Mucosa of stomach (tissue), 1 donor: ENCODE measurements around the gene HP.

Source experiments
- H3K27me3 ChIP-seq: one replicate; pipeline ENCODE4 v1.7.0; 2013; ENCODE audit warnings: mild to moderate bottlenecking, low read length; ENCODE audit not compliant: control insufficient read depth, insufficient read depth
- H3K36me3 ChIP-seq: one replicate; pipeline ENCODE4 v1.7.0; 2013; ENCODE audit warnings: low read length; ENCODE audit not compliant: control insufficient read depth, insufficient read depth
- H3K4me1 ChIP-seq: one replicate; pipeline ENCODE4 v1.7.0; 2013; ENCODE audit warnings: mild to moderate bottlenecking, low read length; ENCODE audit not compliant: control insufficient read depth, insufficient read depth
- H3K4me3 ChIP-seq: one replicate; pipeline ENCODE4 v1.7.0; 2013; ENCODE audit warnings: low read length
- H3K9ac ChIP-seq: one replicate; pipeline ENCODE4 v1.7.0; 2013; ENCODE audit warnings: mild to moderate bottlenecking, low read length, moderate library complexity
- H3K9me3 ChIP-seq: one replicate; pipeline ENCODE4 v1.7.0; 2013; ENCODE audit warnings: mild to moderate bottlenecking, low read length, moderate library complexity; ENCODE audit not compliant: control insufficient read depth
- donor health status: Pancreatic carcinoma.

Gene HP

DNA sequence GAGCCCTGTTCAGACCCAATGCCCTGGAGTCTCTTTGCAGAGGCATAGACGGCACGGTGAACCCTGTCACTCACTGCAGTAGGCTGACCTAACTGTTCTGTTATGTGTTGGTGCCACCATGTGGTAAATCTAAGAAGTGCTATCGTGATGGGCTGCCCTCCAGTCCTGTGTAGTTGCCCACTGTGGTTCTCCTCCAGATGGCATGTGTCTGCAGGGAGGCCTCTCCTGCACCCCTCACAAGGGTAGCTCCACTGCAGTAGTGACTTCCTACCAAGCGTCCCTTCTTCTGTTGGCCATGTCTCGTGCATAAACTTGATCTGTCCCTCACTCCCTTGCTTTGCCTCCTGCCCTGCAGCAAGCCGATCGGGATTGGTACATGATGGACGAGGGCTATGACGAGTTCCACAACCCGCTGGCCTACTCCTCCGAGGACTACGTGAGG, 45.1 kb downstream of the HP start:
- Histone ChIP-seq H3K9ac (no peak overlapping the region), H3K9me3 (no peaks in the 10 kb centered on the region), H3K4me3 (no peak overlapping the region), H3K36me3 (peaks cover 35% of the 10 kb centered on the region), H3K27me3 (no peaks in the 10 kb centered on the region), H3K4me1 (peaks cover 9% of the 10 kb centered on the region)

- Histone ChIP-seq H3K9ac (no peak overlapping the region), H3K9me3 (no peaks in the 10 kb centered on the region), H3K4me3 (no peak overlapping the region), H3K27me3 (no peaks in the 10 kb centered on the region), H3K4me1 (no peaks in the 10 kb centered on the region), H3K36me3 (peaks cover 43% of the 10 kb centered on the region)
Measured at GRCh38 chr16:72101195-72101594, 46.9 kb downstream of the HP start.

- Histone ChIP-seq H3K9me3 (no peaks in the 10 kb centered on the region), H3K36me3 (peaks cover 38% of the 10 kb centered on the region), H3K4me1 (no peaks in the 10 kb centered on the region), H3K27me3 (no peaks in the 10 kb centered on the region), H3K9ac (no peak overlapping the region), H3K4me3 (no peak overlapping the region)
Measured at GRCh38 chr16:72104905-72105304, 50.6 kb downstream of the HP start.

- Histone ChIP-seq H3K9ac (no peak overlapping the region), H3K27me3 (no peaks in the 10 kb centered on the region), H3K4me3 (no peak overlapping the region), H3K4me1 (no peaks in the 10 kb centered on the region), H3K36me3 (peaks cover 43% of the 10 kb centered on the region), H3K9me3 (no peaks in the 10 kb centered on the region)
Measured at GRCh38 chr16:72105978-72106377, 51.7 kb downstream of the HP start.

DNA sequence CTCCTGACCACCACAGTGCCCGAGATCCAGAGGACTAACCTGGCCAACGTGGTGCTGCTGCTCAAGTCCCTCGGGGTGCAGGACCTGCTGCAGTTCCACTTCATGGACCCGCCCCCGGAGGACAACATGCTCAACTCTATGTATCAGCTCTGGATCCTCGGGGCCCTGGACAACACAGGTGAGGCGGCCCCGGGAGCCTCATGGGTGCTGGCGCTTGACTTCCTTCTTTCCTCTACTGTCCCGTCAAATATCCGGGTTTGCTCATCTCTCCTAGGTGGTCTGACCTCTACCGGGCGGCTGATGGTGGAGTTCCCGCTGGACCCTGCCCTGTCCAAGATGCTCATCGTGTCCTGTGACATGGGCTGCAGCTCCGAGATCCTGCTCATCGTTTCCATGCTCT, 53.1 kb downstream of the HP start:
- no peak overlapping the region for H3K4me3 ChIP-seq
- no peaks in the 10 kb centered on the region for H3K4me1 ChIP-seq
- H3K9me3 ChIP-seq: no peaks in the 10 kb centered on the region
- H3K27me3 ChIP-seq: no peaks in the 10 kb centered on the region
- peaks cover 42% of the 10 kb centered on the region for H3K36me3 ChIP-seq
- no peak overlapping the region for H3K9ac ChIP-seq

DNA sequence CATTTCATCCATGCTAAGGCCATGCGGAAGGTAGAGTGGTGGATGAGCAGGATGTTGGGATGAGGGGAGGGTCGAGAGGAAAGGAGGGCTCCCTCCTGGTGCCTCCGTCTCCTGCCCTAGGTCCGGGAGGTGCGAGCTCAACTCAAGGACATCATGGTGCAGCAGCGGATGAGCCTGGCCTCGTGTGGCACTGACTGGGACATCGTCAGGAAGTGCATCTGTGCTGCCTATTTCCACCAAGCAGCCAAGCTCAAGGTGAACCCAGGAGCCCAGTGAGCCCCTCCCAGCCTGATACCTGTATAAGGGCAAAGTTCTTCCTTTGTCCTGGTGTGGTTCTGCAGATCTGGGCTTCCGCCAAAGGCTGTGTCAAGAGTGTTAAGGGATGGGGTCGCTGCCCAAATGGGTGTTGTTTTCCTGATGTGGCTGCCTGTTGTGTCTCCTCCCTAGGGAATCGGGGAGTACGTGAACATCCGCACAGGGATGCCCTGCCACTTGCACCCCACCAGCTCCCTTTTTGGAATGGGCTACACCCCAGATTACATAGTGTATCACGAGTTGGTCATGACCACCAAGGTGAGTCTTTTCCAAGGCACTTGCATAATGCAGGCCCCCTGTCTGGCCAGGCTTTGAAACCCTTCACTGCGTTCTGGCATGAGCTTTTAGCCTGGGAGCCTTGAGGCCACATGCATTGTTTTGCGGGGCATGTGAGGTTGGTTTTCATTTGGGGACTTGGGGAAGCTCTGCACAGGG, 54.2 kb downstream of the HP start:
- Histone ChIP-seq H3K36me3 (peaks cover 37% of the 10 kb centered on the region), H3K9me3 (no peaks in the 10 kb centered on the region), H3K4me1 (no peaks in the 10 kb centered on the region), H3K4me3 (no peak overlapping the region), H3K27me3 (no peaks in the 10 kb centered on the region), H3K9ac (no peak overlapping the region)

DNA sequence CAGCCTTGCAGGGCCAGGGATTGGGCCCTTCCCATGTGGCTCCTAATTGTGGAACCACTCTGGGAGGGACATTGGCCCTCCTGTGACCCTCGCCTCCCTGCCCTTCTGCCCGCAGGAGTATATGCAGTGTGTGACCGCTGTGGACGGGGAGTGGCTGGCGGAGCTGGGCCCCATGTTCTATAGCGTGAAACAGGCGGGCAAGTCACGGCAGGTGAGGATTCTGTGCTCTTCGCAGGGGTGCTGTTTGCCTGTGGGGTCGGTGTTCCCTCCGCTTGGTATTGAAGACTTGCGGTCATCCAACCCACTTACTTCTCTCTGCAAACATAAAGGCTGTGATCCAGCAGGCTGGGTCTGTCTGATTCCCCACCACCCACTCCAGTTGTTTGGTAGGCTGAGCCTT, 55.0 kb downstream of the HP start:
- Histone ChIP-seq H3K36me3 (peaks cover 29% of the 10 kb centered on the region), H3K4me3 (no peak overlapping the region)

GRCh38 chr16:72109966-72110530, 55.7 kb downstream of the HP start:
- Histone ChIP-seq H3K9ac (no peak overlapping the region), H3K4me1 (no peaks in the 10 kb centered on the region), H3K4me3 (no peak overlapping the region), H3K36me3 (peaks cover 26% of the 10 kb centered on the region), H3K27me3 (no peaks in the 10 kb centered on the region), H3K9me3 (no peaks in the 10 kb centered on the region)

More for the DNA sequence above, 55.0 kb downstream of the HP start:
- Histone ChIP-seq H3K9ac (no peak overlapping the region), H3K27me3 (no peaks in the 10 kb centered on the region), H3K9me3 (no peaks in the 10 kb centered on the region), H3K4me1 (no peaks in the 10 kb centered on the region)
